ENCODE measurements around the gene CD82. TPM values are rescaled to one million over a fixed set of nuclear protein-coding genes. Genes with fewer than 3 reads are reported as not detected.

CD82 gene
- total and polyA plus RNA-seq, 2 of the 8 experiments (the other 6 are each of a cell fraction or from before 2014, with no cell fraction given): 7.9 to 10.3 TPM

DNA sequence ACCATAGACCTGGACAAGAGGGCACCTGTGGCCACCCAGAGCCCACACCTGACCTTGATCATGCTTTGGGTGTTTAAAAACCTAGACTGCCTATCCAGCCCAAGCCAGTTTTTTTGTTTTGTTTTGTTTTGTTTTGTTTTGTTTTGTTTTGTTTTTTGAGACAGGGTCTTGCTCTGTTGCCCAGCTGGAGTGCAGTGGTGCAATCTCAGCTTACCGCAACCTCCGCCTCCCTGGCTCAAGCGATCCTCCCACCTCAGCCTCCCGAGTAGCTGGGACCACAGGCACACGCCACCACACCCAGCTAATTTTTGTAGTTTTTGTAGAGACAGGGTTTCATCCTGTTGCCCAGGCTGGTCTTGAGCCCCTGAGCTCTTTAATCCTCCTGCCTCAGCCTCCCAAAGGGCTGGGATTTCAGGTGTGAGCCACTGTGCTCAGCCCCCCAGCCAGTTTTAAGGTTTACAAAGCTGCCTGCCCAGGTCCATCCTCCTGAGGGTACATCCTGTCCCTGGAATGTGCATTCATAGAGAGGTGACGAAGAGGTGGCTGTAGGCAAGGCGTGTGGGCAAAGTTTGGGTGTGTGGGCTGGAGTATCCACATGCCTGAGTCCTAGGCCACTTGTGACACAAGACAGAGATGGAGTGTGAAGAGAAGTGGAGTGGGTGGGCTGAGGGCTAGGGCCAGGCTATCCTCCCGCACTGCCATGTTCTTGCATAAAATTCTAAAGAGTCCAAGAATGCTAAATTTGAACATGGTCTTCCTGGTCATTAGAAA lies 3.3 kb upstream of the CD82 start (continued):
- no peak for TF ChIP-seq HDAC2 (IDR thresholded peaks at IDR 0.05; ENCODE audit: borderline replicate concordance in 1 of 2, low read depth in 2 of 2, low read length in 2 of 2)
- TF ChIP-seq CEBPB (IDR thresholded peaks at IDR 0.05; ENCODE audit: low read depth, low read length): no peak
- TF ChIP-seq, protein P1, sequence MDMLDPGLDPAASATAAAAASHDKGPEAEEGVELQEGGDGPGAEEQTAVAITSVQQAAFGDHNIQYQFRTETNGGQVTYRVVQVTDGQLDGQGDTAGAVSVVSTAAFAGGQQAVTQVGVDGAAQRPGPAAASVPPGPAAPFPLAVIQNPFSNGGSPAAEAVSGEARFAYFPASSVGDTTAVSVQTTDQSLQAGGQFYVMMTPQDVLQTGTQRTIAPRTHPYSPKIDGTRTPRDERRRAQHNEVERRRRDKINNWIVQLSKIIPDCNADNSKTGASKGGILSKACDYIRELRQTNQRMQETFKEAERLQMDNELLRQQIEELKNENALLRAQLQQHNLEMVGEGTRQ (IDR thresholded peaks at IDR 0.05; ENCODE audit: low read length): no peak
- no peak for TF ChIP-seq TAF1 (IDR thresholded peaks at IDR 0.05; ENCODE audit: low read depth, low read length)
- no peak for TF ChIP-seq EZH2 (IDR thresholded peaks at IDR 0.05; ENCODE audit: low read depth, low read length, severe bottlenecking)
- no peak for TF ChIP-seq CHD1 (IDR thresholded peaks at IDR 0.05; ENCODE audit: low read depth, low read length)
- no peak for TF ChIP-seq EGR1 (IDR thresholded peaks at IDR 0.05; ENCODE audit: borderline replicate concordance, low read depth, low read length)
